Omental fat pad (tissue), 4 donors: Measurements from ENCODE around the gene STARD3. TPM values are rescaled to one million over a fixed set of nuclear protein-coding genes. Genes with fewer than 3 reads are reported as not detected.

Source experiments
- ATAC-seq: fragments of 150-250 bp; one replicate; pipeline ENCODE4 v1.9.1; 2016; ENCODE audit warnings: mild to moderate bottlenecking, moderate library complexity; ENCODE audit not compliant: low FRiP score
- DNase-seq: peaks from one replicate; pipeline ENCODE4 v3.0.0-alpha.2; 2019; ENCODE audit warnings: low spot score
- total RNA-seq, 4 donors: library from RNA; depleted of rRNA; stranded (reverse); fragments of >200 nt; gene quantifications; one replicate each; pipeline ENCODE4 v1.1.0, GENCODE V29; 2016
- TF ChIP-seq, protein P1 (sequence below), 3 donors: fragments of 450-650 bp; IDR thresholded peaks; one replicate each; pipeline ENCODE4 v1.5.1; 2016 to 2017; ENCODE audit warnings: antibody characterized with exemption in 3 of 3, mild to moderate bottlenecking in 3 of 3, moderate library complexity in 2 of 3

Gene STARD3
- total RNA-seq, 4 donors from 2014 or later: 24.9 to 75.5 (median 36.5) TPM

GRCh38 chr17:39660397-39661385 lies 23.7 kb downstream of the STARD3 start:
- ATAC-seq (no peak), DNase-seq (no peak)
- TF ChIP-seq, protein P1, sequence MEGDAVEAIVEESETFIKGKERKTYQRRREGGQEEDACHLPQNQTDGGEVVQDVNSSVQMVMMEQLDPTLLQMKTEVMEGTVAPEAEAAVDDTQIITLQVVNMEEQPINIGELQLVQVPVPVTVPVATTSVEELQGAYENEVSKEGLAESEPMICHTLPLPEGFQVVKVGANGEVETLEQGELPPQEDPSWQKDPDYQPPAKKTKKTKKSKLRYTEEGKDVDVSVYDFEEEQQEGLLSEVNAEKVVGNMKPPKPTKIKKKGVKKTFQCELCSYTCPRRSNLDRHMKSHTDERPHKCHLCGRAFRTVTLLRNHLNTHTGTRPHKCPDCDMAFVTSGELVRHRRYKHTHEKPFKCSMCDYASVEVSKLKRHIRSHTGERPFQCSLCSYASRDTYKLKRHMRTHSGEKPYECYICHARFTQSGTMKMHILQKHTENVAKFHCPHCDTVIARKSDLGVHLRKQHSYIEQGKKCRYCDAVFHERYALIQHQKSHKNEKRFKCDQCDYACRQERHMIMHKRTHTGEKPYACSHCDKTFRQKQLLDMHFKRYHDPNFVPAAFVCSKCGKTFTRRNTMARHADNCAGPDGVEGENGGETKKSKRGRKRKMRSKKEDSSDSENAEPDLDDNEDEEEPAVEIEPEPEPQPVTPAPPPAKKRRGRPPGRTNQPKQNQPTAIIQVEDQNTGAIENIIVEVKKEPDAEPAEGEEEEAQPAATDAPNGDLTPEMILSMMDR (IDR thresholded peaks at IDR 0.05): no peak

- TF ChIP-seq, protein P1 (IDR thresholded peaks at IDR 0.05): no peak
- DNase-seq (no peak), ATAC-seq (no peak)
Observed at GRCh38 chr17:39661744-39662541, 25.0 kb downstream of the STARD3 start.

- DNase-seq (no peak), ATAC-seq (no peak)
- TF ChIP-seq, protein P1 (IDR thresholded peaks at IDR 0.05): no peak
Observed at GRCh38 chr17:39662551-39663339, 25.8 kb downstream of the STARD3 start.

DNA sequence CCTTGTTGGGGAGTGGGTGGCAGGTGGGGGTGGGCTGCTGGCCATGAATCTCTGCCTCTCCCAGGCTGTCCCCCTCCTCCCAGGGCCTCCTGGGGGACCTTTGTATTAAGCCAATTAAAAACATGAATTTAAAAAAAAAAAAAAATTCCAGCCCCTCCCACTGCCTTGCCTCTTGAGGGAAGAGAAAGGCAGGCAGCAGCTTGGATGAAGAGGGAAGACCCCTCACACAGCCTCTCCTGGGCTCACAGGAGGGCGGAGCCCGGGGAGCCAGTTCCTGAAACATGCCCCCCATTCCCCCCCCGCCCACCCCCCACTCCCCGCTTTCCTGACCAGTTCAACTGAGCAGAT lies 26.4 kb downstream of the STARD3 start:
- ATAC-seq (no peak), DNase-seq (no peak)
- TF ChIP-seq, protein P1 (IDR thresholded peaks at IDR 0.05): no peak

- TF ChIP-seq, protein P1 (IDR thresholded peaks at IDR 0.05): no peak
- DNase-seq (no peak), ATAC-seq (no peak)
Observed at GRCh38 chr17:39663688-39664580, 27.0 kb downstream of the STARD3 start.
